HAP-1 (cell line): ENCODE data around the gene PTGR3.

Source experiments
- DNase-seq, 2 experiments: peaks; one replicate each; pipeline ENCODE4 v3.0.0-alpha.2; 2016 to 2020; ENCODE audit warnings: low spot score in 2 of 2
- H3K27me3 ChIP-seq: fragments of 250-450 bp; sonication (Bioruptor Pico); 2 replicates; pipeline ENCODE4 v1.5.1; 2020; ENCODE audit warnings: low read depth, mild to moderate bottlenecking, moderate library complexity
- H3K36me3 ChIP-seq: fragments of 250-450 bp; sonication (Bioruptor Pico); replicated peaks from 2 replicates; pipeline ENCODE4 v1.5.1; 2020; ENCODE audit warnings: mild to moderate bottlenecking
- H3K4me1 ChIP-seq: fragments of 250-450 bp; sonication (Bioruptor Pico); 2 replicates; pipeline ENCODE4 v1.5.1; 2020; ENCODE audit warnings: mild to moderate bottlenecking
- H3K4me3 ChIP-seq: fragments of 250-450 bp; sonication (Bioruptor Pico); 2 replicates; pipeline ENCODE4 v1.5.1; 2020; ENCODE audit warnings: mild to moderate bottlenecking, moderate library complexity
- H3K9me3 ChIP-seq: fragments of 250-450 bp; sonication (Bioruptor Pico); 2 replicates; pipeline ENCODE4 v1.5.1; 2020; ENCODE audit warnings: mild to moderate bottlenecking, moderate library complexity
- in situ Hi-C: fragments of 300-500 bp; cut with MboI; formaldehyde crosslinking; loops from 3 replicates; pipeline ENCODE4 v1.14.3; 2020; ENCODE audit warnings: low sequenced_read_pairs, inconsistent platforms, mixed read lengths

Gene PTGR3

DNA sequence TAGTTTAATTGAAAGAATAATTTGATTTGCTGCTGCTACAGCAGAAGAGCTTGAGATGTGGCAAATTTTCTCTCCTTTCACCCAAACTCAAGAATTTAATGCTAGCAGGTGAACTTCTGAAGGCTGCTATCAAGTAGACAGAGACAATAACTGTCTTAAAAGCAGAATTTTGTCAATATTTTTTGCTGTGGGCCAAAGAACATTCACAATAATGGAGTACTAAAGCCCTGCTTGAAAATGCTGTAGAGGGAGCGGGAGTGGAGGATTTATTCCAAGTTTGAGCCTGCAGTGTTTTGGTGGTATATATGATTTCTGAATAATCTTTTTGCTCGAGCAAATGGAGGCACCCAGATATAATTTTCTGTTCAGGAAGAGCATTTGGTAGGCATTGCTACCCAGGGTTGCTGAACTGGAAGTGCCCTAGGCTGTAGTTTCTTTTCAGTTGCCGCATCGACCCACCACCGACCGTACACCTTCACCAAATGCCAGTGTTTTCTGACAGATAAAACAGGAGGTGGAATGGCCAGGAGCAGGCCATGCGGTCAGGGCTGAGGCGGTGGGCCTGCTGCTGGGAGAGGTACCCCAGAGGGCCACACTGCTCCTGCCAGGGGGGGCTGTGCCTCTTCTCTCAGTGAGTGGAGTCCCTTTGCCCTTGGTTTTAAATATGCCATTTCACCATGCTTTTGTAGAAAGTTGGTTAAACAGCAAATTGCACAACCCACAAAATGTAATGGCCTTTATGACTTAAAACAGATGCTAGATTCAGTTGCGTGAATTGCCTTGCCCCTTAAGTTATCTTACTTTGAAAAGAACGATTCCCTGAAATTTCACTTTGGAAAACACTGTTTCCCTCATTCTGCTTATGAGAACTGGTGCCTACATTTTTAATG, 38.0 kb upstream of the PTGR3 start:
- H3K36me3 ChIP-seq = no peaks in the 10 kb centered on the region
- no peaks in the 10 kb centered on the region for H3K27me3 ChIP-seq
- no peak overlapping the region for H3K4me3 ChIP-seq
- in situ Hi-C loops = no loop called here
- H3K4me1 ChIP-seq = peaks cover 7% of the 10 kb centered on the region
- no peaks in the 10 kb centered on the region for H3K9me3 ChIP-seq
- no peak for DNase-seq

- in situ Hi-C loops = no loop called here
- H3K4me3 ChIP-seq = no peak overlapping the region
- no peaks in the 10 kb centered on the region for H3K27me3 ChIP-seq
- peaks cover 4% of the 10 kb centered on the region for H3K4me1 ChIP-seq
- DNase-seq = no peak
- no peaks in the 10 kb centered on the region for H3K9me3 ChIP-seq
- no peaks in the 10 kb centered on the region for H3K36me3 ChIP-seq
Measured at GRCh38 chr18:75244351-75245313, 35.7 kb upstream of the PTGR3 start.

GRCh38 chr18:75241705-75242104, 32.8 kb upstream of the PTGR3 start:
- in situ Hi-C loops = no loop called here
- no peak for DNase-seq
- Histone ChIP-seq H3K4me3 (no peak overlapping the region), H3K9me3 (no peaks in the 10 kb centered on the region), H3K4me1 (no peaks in the 10 kb centered on the region), H3K36me3 (no peaks in the 10 kb centered on the region), H3K27me3 (no peaks in the 10 kb centered on the region)

DNA sequence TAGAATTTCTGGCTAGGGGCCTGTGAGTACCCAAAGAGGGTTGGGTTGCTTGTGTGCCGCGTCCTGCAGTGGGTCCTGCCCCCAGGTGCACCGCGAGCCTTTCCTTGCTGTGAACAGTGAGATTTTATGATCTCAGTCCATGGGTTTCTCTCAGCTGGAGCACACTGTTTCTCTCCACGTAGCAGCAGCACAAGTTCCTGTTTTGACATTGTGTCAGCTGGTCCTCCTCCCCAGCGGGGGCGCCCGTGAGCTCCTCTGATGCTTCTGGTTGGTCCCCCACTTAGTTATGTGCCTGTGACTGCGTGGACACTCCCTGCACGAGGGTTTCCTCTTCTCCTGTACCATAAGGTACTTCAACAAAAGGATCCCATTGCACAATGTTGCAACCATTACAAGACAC, 31.5 kb upstream of the PTGR3 start:
- Histone ChIP-seq H3K4me1 (no peaks in the 10 kb centered on the region), H3K36me3 (no peaks in the 10 kb centered on the region), H3K27me3 (no peaks in the 10 kb centered on the region), H3K9me3 (no peaks in the 10 kb centered on the region), H3K4me3 (no peak overlapping the region)
- in situ Hi-C loops = no loop called here
- DNase-seq = no peak

- no peaks in the 10 kb centered on the region for H3K36me3 ChIP-seq
- in situ Hi-C loops = no loop called here
- no peaks in the 10 kb centered on the region for H3K27me3 ChIP-seq
- H3K4me1 ChIP-seq = no peaks in the 10 kb centered on the region
- no peak for DNase-seq
- no peak overlapping the region for H3K4me3 ChIP-seq
- H3K9me3 ChIP-seq = no peaks in the 10 kb centered on the region
Measured at GRCh38 chr18:75238786-75239185, 29.8 kb upstream of the PTGR3 start.

- Histone ChIP-seq H3K4me3 (no peak overlapping the region), H3K9me3 (no peaks in the 10 kb centered on the region), H3K27me3 (no peaks in the 10 kb centered on the region), H3K4me1 (no peaks in the 10 kb centered on the region), H3K36me3 (no peaks in the 10 kb centered on the region)
- DNase-seq = no peak
- in situ Hi-C loops = no loop called here
Measured at GRCh38 chr18:75238100-75238499, 29.2 kb upstream of the PTGR3 start.

GRCh38 chr18:75235896-75236295, 27.0 kb upstream of the PTGR3 start:
- no peaks in the 10 kb centered on the region for H3K9me3 ChIP-seq
- in situ Hi-C loops = no loop called here
- H3K27me3 ChIP-seq = no peaks in the 10 kb centered on the region
- no peak overlapping the region for H3K4me3 ChIP-seq
- H3K4me1 ChIP-seq = no peaks in the 10 kb centered on the region
- H3K36me3 ChIP-seq = no peaks in the 10 kb centered on the region
- no peak for DNase-seq

DNA sequence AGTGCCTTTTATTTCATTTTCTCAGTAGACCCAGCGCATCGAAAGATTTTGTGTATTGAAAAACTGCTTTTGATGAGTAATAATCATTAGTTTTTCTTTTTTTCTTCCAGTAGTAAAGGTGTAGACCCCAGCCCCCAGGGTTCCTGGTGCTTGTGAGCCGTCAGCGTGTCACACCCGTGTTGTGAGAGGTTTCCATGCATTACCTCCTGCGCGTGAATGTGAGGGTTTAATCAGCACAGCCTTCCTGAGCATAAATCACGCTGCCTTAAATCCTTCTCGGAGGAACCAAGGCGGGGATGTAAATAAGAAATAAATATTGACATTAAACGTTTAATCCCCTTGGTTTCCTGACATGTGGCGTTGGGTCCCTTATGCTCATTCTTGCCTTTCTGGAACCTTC, 26.0 kb upstream of the PTGR3 start:
- H3K27me3 ChIP-seq = no peaks in the 10 kb centered on the region
- no peaks in the 10 kb centered on the region for H3K36me3 ChIP-seq
- no peaks in the 10 kb centered on the region for H3K4me1 ChIP-seq
- H3K9me3 ChIP-seq = no peaks in the 10 kb centered on the region
- no peak overlapping the region for H3K4me3 ChIP-seq
- in situ Hi-C loops = no loop called here
- DNase-seq = no peak

GRCh38 chr18:75231053-75231406, 22.1 kb upstream of the PTGR3 start:
- Histone ChIP-seq H3K4me1 (no peaks in the 10 kb centered on the region), H3K9me3 (no peaks in the 10 kb centered on the region), H3K4me3 (no peak overlapping the region), H3K36me3 (no peaks in the 10 kb centered on the region), H3K27me3 (no peaks in the 10 kb centered on the region)
- in situ Hi-C loops = no loop called here
- no peak for DNase-seq

DNA sequence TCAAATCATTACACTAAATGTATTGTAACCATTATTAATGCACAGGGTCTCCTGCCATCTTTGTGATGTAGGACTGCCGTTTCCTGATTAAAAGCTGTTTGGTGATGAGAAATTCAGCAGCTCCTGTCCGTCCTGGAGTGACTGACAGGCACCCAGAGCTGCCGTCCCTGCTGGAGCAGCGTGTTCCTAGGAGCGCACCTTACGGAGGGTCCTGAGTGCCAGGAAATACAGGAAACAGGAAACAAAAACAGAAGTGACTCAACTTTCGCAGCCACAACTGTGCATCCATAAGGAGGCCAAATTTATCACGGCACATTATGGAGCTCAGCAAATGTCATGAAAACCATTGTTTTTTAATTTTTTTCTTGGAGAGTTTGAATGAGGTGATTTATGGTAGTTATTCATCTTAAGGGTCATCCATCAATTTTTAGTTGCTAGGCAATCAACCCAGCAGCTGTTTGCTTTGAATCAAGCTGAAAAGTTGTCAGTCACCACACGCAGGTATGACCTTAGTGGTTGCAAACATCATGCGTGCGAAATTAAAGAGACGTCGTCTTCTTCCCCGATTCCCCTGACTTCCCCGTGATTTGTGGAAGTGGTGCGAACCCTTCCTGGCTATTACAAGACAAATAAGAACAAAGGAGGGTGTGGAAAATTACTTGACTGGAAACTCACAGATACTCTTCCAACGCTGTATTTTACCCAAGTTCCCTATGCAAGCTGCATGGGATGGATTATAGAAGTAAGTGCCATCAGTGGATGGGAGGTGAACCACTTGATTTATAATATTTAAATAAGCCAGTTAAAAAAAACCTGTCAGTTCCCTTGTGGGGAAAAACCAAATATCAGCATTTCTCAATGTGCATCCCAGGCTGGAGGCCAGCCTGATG, 21.5 kb upstream of the PTGR3 start:
- Histone ChIP-seq H3K9me3 (no peaks in the 10 kb centered on the region), H3K4me3 (no peak overlapping the region), H3K27me3 (no peaks in the 10 kb centered on the region), H3K4me1 (no peaks in the 10 kb centered on the region), H3K36me3 (no peaks in the 10 kb centered on the region)
- in situ Hi-C loops = no loop called here
- no peak for DNase-seq

DNA sequence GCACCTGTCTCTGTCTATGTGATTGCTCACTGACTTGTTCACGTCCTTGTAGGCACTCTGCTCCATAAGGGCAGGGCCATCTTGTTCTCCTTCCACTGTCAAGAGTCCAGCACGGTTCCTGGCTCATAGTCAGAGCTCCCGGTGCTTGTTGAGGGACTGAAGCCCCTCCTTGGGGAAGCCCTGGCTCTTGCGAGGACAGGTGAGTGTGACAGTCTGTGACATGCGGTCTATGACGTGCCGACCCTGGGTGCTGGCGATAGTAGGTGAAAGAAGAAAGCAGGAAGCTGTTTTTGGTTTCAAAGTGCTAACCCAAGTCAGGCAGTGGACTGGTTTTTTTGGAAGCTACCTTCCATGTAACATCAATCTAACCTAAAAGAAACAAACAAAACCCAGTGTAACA, 20.5 kb upstream of the PTGR3 start:
- Histone ChIP-seq H3K36me3 (no peaks in the 10 kb centered on the region), H3K27me3 (no peaks in the 10 kb centered on the region), H3K9me3 (no peaks in the 10 kb centered on the region), H3K4me1 (no peaks in the 10 kb centered on the region), H3K4me3 (no peak overlapping the region)
- no peak for DNase-seq
- in situ Hi-C loops = no loop called here

DNA sequence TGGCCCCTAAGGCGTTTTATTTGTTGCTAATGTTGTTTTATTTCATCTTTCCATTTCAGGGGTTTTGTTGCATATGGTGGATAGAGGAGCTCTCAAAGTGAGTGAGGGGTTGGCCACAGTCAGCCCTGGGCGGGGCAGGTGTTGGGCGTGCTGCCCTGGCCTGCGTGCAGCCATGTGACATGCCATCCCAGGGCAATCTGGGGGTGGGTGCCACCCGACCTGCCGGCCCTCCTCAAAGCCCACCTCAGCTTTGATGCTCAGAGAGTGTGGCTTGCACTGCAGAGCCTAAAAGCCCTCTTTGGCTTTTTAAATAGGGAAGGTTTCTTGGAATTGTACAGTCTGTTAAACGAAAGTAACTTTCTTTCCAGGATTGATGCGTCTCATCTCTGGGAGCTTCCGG, 20.0 kb upstream of the PTGR3 start:
- H3K4me3 ChIP-seq = no peak overlapping the region
- H3K4me1 ChIP-seq = no peaks in the 10 kb centered on the region
- in situ Hi-C loops = no loop called here
- DNase-seq = no peak
- H3K36me3 ChIP-seq = no peaks in the 10 kb centered on the region
- no peaks in the 10 kb centered on the region for H3K9me3 ChIP-seq
- no peaks in the 10 kb centered on the region for H3K27me3 ChIP-seq

GRCh38 chr18:75227535-75228296, 18.8 kb upstream of the PTGR3 start:
- H3K4me3 ChIP-seq = no peak overlapping the region
- no peak for DNase-seq
- no peaks in the 10 kb centered on the region for H3K9me3 ChIP-seq
- in situ Hi-C loops = no loop called here
- H3K27me3 ChIP-seq = no peaks in the 10 kb centered on the region
- no peaks in the 10 kb centered on the region for H3K4me1 ChIP-seq
- H3K36me3 ChIP-seq = no peaks in the 10 kb centered on the region
